Measurements from ENCODE around the gene TMEM130.
"Not testable (repeated sequence)": the region's sequence is repeated elsewhere in the genome, so short reads cannot be mapped to it uniquely, and the experiment has no call there.

TMEM130 gene

GRCh38 chr7:98881561-98882315, 11.9 kb upstream of the TMEM130 start:
- peaks cover 7 to 22% of the 10 kb centered on the region in 2 donors for H3K4me1 Mint-ChIP-seq
- H3K27ac Mint-ChIP-seq, result no peak overlapping the region
- no peaks in the 10 kb centered on the region for H3K27me3 Mint-ChIP-seq
- ATAC-seq (replicated peaks), result no peak
- DNase-seq, result no peak
- H3K36me3 Mint-ChIP-seq, result peaks cover 12 to 20% of the 10 kb centered on the region in 2 donors
- no peak overlapping the region for H3K4me3 Mint-ChIP-seq
- no peaks in the 10 kb centered on the region for H3K9me3 Mint-ChIP-seq

GRCh38 chr7:98880485-98880884, 10.7 kb upstream of the TMEM130 start:
- H3K27me3 Mint-ChIP-seq, result no peaks in the 10 kb centered on the region
- H3K27ac Mint-ChIP-seq, result peak overlapping the region; percentile 62
- no peaks in the 10 kb centered on the region for H3K9me3 Mint-ChIP-seq
- peak overlapping the region; percentile 94 to 97 for H3K4me3 Mint-ChIP-seq
- H3K36me3 Mint-ChIP-seq, result peaks cover 12 to 20% of the 10 kb centered on the region in 2 donors
- ATAC-seq (replicated peaks), result no peak
- H3K4me1 Mint-ChIP-seq, result peaks cover 7 to 22% of the 10 kb centered on the region in 2 donors
- no peak for DNase-seq

DNA sequence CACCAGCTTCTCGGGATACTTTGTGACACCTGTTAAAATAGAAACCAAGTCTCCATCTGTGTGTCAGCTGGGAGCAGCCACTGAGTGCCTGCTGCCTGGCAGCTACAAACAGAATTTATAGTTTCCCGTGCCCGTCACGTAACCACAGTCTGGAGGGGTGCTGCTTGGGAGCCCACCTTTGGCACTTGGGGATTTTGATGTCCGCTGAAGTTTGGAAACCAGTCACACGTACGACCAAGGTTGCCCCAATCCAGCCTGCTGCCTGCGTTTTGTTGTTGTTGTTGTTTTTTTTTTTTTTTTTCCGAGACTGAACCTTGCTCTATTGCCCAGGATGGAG, 10.1 kb upstream of the TMEM130 start:
- H3K4me3 Mint-ChIP-seq, result peak overlapping the region; percentile 94 to 97
- DNase-seq (no peak), ATAC-seq (replicated peaks) (no peak)
- no peaks in the 10 kb centered on the region for H3K9me3 Mint-ChIP-seq
- peaks cover 7 to 22% of the 10 kb centered on the region in 2 donors for H3K4me1 Mint-ChIP-seq
- no peaks in the 10 kb centered on the region for H3K27me3 Mint-ChIP-seq
- peaks cover 12 to 20% of the 10 kb centered on the region in 2 donors for H3K36me3 Mint-ChIP-seq
- peak overlapping the region; percentile 62 for H3K27ac Mint-ChIP-seq

DNA sequence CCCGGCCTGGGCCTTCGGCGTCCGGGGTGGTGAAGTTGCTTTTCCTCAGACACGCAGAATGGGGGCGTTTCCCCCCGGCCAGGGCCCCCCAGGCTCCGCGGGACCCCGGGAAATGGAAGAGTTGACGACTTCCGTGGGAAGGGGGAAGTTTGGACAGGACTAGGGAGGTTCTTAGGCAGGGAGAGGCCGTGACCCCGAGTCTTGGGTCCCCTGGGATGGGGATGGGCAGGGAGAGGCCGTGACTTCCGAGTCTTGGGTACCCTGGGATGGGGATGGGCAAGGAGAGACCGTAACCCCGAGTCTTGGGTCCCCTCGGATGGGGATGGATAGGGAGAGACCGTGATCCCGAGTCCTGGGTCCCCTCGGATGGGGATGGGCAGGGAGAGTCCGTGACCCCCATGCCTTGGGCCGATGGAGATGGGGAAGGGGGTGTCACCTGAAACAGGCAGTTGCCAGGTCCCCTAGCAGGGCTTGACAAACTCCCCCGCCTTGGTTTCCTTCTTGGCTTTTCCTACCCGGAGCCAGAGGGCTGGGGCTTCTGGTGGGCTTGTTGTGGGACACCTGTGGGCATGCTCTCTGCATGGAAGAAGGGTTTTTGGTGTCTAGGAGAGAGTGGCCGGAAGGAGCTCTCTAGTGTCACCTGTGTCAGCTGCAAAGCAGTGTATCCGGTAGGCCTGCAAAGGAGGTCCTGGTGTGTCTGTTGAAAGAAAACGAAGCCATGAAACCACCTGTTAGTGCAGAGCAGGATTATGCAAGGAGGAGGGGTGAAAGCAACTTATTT, 9.6 kb upstream of the TMEM130 start:
- peak overlapping the region; percentile 94 to 97 for H3K4me3 Mint-ChIP-seq
- H3K36me3 Mint-ChIP-seq, result peaks cover 10 to 17% of the 10 kb centered on the region in 2 donors
- DNase-seq, result peak; percentile 62
- no peaks in the 10 kb centered on the region for H3K27me3 Mint-ChIP-seq
- H3K9me3 Mint-ChIP-seq, result no peaks in the 10 kb centered on the region
- H3K4me1 Mint-ChIP-seq, result peaks cover 6 to 20% of the 10 kb centered on the region in 2 donors
- ATAC-seq (replicated peaks), result peak; percentile 82 to 86
- peak overlapping the region; percentile 98 for H3K27ac Mint-ChIP-seq

- DNase-seq (peak; percentile 79), ATAC-seq (replicated peaks) (peak; percentile 84)
- Mint-ChIP-seq H3K4me3 (peak within 1 kb of the TSS; percentile 94 to 97), H3K36me3 (peaks cover 7 to 10% of the 10 kb centered on the region in 2 donors), H3K27ac (peak within 1 kb of the TSS; percentile 98), H3K27me3 (no peaks in the 10 kb centered on the region), H3K9me3 (no peaks in the 10 kb centered on the region), H3K4me1 (peaks cover 0 to 12% of the 10 kb centered on the region in 2 donors)
These were observed 8.8 kb upstream of the TMEM130 start, which contains the start of gene TRRAP for GRCh38 chr7:98878365-98879197. Gene TRRAP (plus strand): TSS chr7:98878532. CDS start chr7:98881151, 2,619 bp downstream.

DNA sequence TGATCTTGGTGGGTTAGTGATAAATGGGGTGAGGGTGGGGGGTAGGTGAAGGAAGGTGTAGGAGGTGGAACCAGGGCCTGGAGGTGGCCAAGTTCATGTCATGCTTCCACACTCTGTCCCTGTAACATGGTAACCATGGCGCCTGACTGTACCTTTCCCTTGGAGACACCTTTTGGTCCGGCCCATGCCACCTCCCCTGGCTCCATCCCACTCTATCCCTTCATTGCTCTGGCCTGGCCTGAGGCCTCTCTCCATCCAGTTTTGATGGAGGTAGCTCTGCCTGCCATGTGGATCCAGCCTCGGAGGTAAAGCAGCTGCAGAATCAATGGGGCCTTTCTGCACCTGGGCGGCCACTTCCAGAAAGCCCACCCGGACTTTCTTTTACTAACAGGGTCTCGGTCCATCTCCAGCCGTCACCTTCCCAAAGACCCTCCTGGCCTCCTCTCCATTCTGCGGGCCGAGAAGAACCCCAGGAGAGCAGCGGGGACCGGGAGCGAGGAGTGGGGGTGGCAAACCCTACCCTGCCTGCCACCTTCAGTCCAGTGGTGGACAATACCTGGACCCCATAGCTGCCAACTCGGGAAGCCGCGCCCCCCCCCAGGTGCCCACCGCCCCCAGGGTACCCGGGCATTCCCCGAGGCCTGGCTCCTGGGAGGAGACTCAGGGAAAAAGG, 8.0 kb upstream of the TMEM130 start:
- Mint-ChIP-seq H3K9me3 (no peaks in the 10 kb centered on the region), H3K27me3 (no peaks in the 10 kb centered on the region), H3K27ac (peak overlapping the region; percentile 87), H3K36me3 (peaks cover 7 to 8% of the 10 kb centered on the region in 2 donors), H3K4me1 (peaks cover 0 to 10% of the 10 kb centered on the region in 2 donors), H3K4me3 (peak overlapping the region; percentile 66 to 97)
- peak in 1 of 2 donors; percentile 1 for ATAC-seq (replicated peaks)
- DNase-seq, result no peak

- Mint-ChIP-seq H3K4me3 (peak overlapping the region in 1 of 2 donors; percentile 97), H3K27me3 (no peaks in the 10 kb centered on the region), H3K27ac (no peak overlapping the region), H3K4me1 (peaks cover 0 to 10% of the 10 kb centered on the region in 2 donors), H3K9me3 (no peaks in the 10 kb centered on the region), H3K36me3 (peaks cover 2 to 3% of the 10 kb centered on the region in 2 donors)
- no peak for DNase-seq
- ATAC-seq (replicated peaks), result no peak
These were observed 7.3 kb upstream of the TMEM130 start for GRCh38 chr7:98877146-98877545.

DNA sequence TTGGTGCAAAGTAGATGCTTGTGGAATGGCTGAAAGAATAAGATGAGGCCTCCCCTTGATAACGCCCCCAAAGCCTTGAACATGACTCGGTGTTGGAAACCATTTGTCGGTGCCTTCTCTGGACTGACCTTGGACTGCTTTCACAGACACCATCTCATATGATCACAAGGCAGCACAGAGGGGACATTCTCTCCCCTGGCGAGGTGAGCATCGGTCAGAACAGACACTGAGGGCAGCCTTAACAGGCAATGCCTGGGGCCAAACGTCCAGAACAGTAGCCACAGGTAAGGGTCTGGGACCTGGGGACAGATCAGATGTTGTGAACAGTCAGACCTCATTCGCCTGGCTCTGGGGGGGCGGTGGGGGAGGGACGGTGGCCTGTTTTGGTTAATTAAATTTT, 5.7 kb upstream of the TMEM130 start:
- H3K4me3 Mint-ChIP-seq, result no peak overlapping the region
- no peaks in the 10 kb centered on the region for H3K9me3 Mint-ChIP-seq
- no peaks in the 10 kb centered on the region for H3K27me3 Mint-ChIP-seq
- no peak overlapping the region for H3K27ac Mint-ChIP-seq
- ATAC-seq (replicated peaks) (no peak), DNase-seq (no peak)
- H3K36me3 Mint-ChIP-seq, result peaks cover 0 to 3% of the 10 kb centered on the region in 2 donors
- peaks cover 0 to 16% of the 10 kb centered on the region in 2 donors for H3K4me1 Mint-ChIP-seq

- peaks cover 2 to 15% of the 10 kb centered on the region in 2 donors for H3K4me1 Mint-ChIP-seq
- H3K9me3 Mint-ChIP-seq, result no peaks in the 10 kb centered on the region
- ATAC-seq (replicated peaks), result no peak
- no peak overlapping the region for H3K4me3 Mint-ChIP-seq
- no peak overlapping the region for H3K27ac Mint-ChIP-seq
- H3K27me3 Mint-ChIP-seq, result no peaks in the 10 kb centered on the region
- H3K36me3 Mint-ChIP-seq, result peaks cover 0 to 3% of the 10 kb centered on the region in 2 donors
- no peak for DNase-seq
These were observed 5.1 kb upstream of the TMEM130 start for GRCh38 chr7:98874942-98875341.

GRCh38 chr7:98873610-98874009, 3.8 kb upstream of the TMEM130 start:
- H3K36me3 Mint-ChIP-seq; H3K27me3 Mint-ChIP-seq; ATAC-seq (replicated peaks); H3K9me3 Mint-ChIP-seq; H3K27ac Mint-ChIP-seq; H3K4me3 Mint-ChIP-seq; DNase-seq: not testable (repeated sequence)
- peaks cover 6 to 19% of the 10 kb centered on the region in 2 donors for H3K4me1 Mint-ChIP-seq

DNA sequence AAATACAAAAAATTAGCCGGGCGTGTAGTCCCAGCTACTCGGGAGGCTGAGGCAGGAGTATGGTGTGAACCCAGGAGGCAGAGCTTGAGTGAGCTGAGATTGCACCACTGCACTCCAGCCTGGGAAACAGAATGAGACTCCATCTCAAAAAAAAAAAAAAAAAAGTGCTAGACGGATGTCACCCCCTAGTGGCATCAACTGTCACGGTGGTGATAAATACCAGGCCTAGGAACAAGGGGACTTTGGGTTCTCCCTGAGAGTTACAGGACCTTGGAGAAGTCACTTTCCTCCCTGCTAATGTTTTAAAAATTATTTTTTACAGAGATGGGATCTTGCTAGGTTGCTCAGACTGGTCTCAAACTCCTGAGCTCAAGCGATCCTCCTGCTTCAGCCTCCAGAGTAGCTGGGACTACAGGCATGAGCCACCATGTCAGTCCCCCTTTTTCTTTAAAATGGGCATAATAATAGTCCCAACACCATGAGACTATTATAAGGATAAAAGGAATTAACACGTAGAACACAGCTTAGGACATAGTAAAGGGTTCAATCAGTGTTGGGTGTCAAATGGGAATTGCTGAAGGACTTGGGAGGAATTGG, 2.6 kb upstream of the TMEM130 start:
- no peak overlapping the region for H3K27ac Mint-ChIP-seq
- peaks cover 6 to 19% of the 10 kb centered on the region in 2 donors for H3K4me1 Mint-ChIP-seq
- no peak for DNase-seq
- no peaks in the 10 kb centered on the region for H3K36me3 Mint-ChIP-seq
- H3K4me3 Mint-ChIP-seq, result no peak overlapping the region
- no peaks in the 10 kb centered on the region for H3K9me3 Mint-ChIP-seq
- peaks cover 7% of the 10 kb centered on the region in 2 donors for H3K27me3 Mint-ChIP-seq
- no peak for ATAC-seq (replicated peaks)

- no peak for ATAC-seq (replicated peaks)
- peak overlapping the region in 1 of 2 donors; percentile 82 for H3K4me3 Mint-ChIP-seq
- H3K9me3 Mint-ChIP-seq, result no peaks in the 10 kb centered on the region
- no peaks in the 10 kb centered on the region for H3K36me3 Mint-ChIP-seq
- no peak for DNase-seq
- peaks cover 11% of the 10 kb centered on the region in 2 donors for H3K27me3 Mint-ChIP-seq
- H3K27ac Mint-ChIP-seq, result no peak overlapping the region
- peaks cover 6 to 19% of the 10 kb centered on the region in 2 donors for H3K4me1 Mint-ChIP-seq
These were observed 1.1 kb upstream of the TMEM130 start for GRCh38 chr7:98870807-98871491.
